ENCODE data around the gene XYLT2. TPM values are rescaled to one million over a fixed set of nuclear protein-coding genes. Genes with fewer than 3 reads are reported as not detected.

Gene XYLT2
- total RNA-seq, 1 donor from 2014 or later, result 41.0 TPM

DNA sequence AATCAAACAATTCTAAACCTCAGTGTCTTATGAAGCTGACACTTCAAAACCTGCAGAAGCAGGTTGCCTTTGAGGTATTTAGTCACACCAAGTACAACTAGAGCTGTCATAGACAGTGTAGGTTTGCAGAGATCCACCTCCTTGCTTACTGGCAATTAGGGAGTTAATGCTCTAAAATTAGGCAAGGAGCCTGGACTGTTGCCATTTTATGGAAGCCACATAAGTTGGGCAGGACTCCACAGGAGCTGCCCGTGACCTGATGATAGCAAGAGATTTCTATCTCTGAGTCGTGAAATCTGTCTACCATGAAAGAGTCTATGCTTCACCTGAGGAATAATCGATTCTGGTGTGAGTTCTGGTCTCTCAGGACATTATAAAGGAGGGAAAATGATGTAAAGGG lies 36.0 kb downstream of the XYLT2 start:
- Mint-ChIP-seq H3K9me3 (ENCODE audit: unreplicated experiment) (no peaks in the 10 kb centered on the region), H3K27ac (ENCODE audit: unreplicated experiment) (no peak overlapping the region), H3K27me3 (ENCODE audit: low read depth, unreplicated experiment) (no peaks in the 10 kb centered on the region), H3K4me3 (ENCODE audit: unreplicated experiment) (no peak overlapping the region), H3K4me1 (ENCODE audit: low read depth, unreplicated experiment) (peaks cover 4% of the 10 kb centered on the region), H3K36me3 (ENCODE audit: low read depth, unreplicated experiment) (peaks cover 13% of the 10 kb centered on the region)
- Histone ChIP-seq H4K20me1 (ENCODE audit: insufficient read depth, low read length) (peaks cover 74% of the 10 kb centered on the region), H3K4me1 (ENCODE audit: insufficient read depth, low read length) (peaks cover 5% of the 10 kb centered on the region), H3K9ac (ENCODE audit: low read length) (no peak overlapping the region), H3K4me2 (ENCODE audit: low read length) (no peak overlapping the region), H2AFZ (ENCODE audit: low read depth, low read length) (no peak overlapping the region), H3K27me3 (ENCODE audit: insufficient read depth, low read length) (no peaks in the 10 kb centered on the region), H3K79me2 (ENCODE audit: insufficient read depth, low read length) (peaks cover 10% of the 10 kb centered on the region), H3K36me3 (ENCODE audit: insufficient read depth, low read length) (peaks cover 66% of the 10 kb centered on the region), H3K27ac (ENCODE audit: low read depth, low read length) (no peak overlapping the region), H3K4me3 (ENCODE audit: insufficient read depth, low read depth, low read length) (no peak overlapping the region), H3K9me3 (ENCODE audit: insufficient read depth, low read depth, low read length) (no peaks in the 10 kb centered on the region)
- FAIRE-seq (no peak), DNase-seq (ENCODE audit: low read depth) (no peak)
- TF ChIP-seq, protein P1, sequence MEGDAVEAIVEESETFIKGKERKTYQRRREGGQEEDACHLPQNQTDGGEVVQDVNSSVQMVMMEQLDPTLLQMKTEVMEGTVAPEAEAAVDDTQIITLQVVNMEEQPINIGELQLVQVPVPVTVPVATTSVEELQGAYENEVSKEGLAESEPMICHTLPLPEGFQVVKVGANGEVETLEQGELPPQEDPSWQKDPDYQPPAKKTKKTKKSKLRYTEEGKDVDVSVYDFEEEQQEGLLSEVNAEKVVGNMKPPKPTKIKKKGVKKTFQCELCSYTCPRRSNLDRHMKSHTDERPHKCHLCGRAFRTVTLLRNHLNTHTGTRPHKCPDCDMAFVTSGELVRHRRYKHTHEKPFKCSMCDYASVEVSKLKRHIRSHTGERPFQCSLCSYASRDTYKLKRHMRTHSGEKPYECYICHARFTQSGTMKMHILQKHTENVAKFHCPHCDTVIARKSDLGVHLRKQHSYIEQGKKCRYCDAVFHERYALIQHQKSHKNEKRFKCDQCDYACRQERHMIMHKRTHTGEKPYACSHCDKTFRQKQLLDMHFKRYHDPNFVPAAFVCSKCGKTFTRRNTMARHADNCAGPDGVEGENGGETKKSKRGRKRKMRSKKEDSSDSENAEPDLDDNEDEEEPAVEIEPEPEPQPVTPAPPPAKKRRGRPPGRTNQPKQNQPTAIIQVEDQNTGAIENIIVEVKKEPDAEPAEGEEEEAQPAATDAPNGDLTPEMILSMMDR (IDR thresholded peaks at IDR 0.05; ENCODE audit: insufficient read depth, low read depth, low read length), result no peak
- no peak for TF ChIP-seq EZH2 (IDR thresholded peaks at IDR 0.05; ENCODE audit: insufficient read depth, low read length)

- TF ChIP-seq EZH2 (IDR thresholded peaks at IDR 0.05; ENCODE audit: insufficient read depth, low read length), result no peak
- TF ChIP-seq, protein P1 (IDR thresholded peaks at IDR 0.05; ENCODE audit: insufficient read depth, low read depth, low read length), result no peak
- H3K27me3 Mint-ChIP-seq (ENCODE audit: low read depth, unreplicated experiment), result no peaks in the 10 kb centered on the region
- H3K4me2 ChIP-seq (ENCODE audit: low read length), result no peak overlapping the region
- no peak for FAIRE-seq
- peaks cover 85% of the 10 kb centered on the region for H4K20me1 ChIP-seq (ENCODE audit: insufficient read depth, low read length)
- peaks cover 19% of the 10 kb centered on the region for H3K36me3 Mint-ChIP-seq (ENCODE audit: low read depth, unreplicated experiment)
- no peaks in the 10 kb centered on the region for H3K9me3 ChIP-seq (ENCODE audit: insufficient read depth, low read depth, low read length)
- no peaks in the 10 kb centered on the region for H3K27me3 ChIP-seq (ENCODE audit: insufficient read depth, low read length)
- DNase-seq (ENCODE audit: low read depth), result no peak
- peaks cover 19% of the 10 kb centered on the region for H3K79me2 ChIP-seq (ENCODE audit: insufficient read depth, low read length)
- no peak overlapping the region for H3K9ac ChIP-seq (ENCODE audit: low read length)
- H3K4me1 Mint-ChIP-seq (ENCODE audit: low read depth, unreplicated experiment), result peaks cover 4% of the 10 kb centered on the region
- peaks cover 5% of the 10 kb centered on the region for H3K4me1 ChIP-seq (ENCODE audit: insufficient read depth, low read length)
- H3K27ac ChIP-seq (ENCODE audit: low read depth, low read length), result no peak overlapping the region
- H3K9me3 Mint-ChIP-seq (ENCODE audit: unreplicated experiment), result no peaks in the 10 kb centered on the region
- no peak overlapping the region for H3K4me3 Mint-ChIP-seq (ENCODE audit: unreplicated experiment)
- H3K36me3 ChIP-seq (ENCODE audit: insufficient read depth, low read length), result peaks cover 76% of the 10 kb centered on the region
- H3K4me3 ChIP-seq (ENCODE audit: insufficient read depth, low read depth, low read length), result no peak overlapping the region
- no peak overlapping the region for H2AFZ ChIP-seq (ENCODE audit: low read depth, low read length)
- H3K27ac Mint-ChIP-seq (ENCODE audit: unreplicated experiment), result peak overlapping the region; percentile 14
Observed at GRCh38 chr17:50382931-50383330, 37.0 kb downstream of the XYLT2 start.

GRCh38 chr17:50386510-50386909 lies 40.6 kb downstream of the XYLT2 start:
- Histone ChIP-seq H3K4me1 (ENCODE audit: insufficient read depth, low read length) (peaks cover 2% of the 10 kb centered on the region), H3K9me3 (ENCODE audit: insufficient read depth, low read depth, low read length) (no peaks in the 10 kb centered on the region), H2AFZ (ENCODE audit: low read depth, low read length) (no peak overlapping the region), H3K79me2 (ENCODE audit: insufficient read depth, low read length) (peaks cover 51% of the 10 kb centered on the region), H3K4me2 (ENCODE audit: low read length) (no peak overlapping the region), H3K4me3 (ENCODE audit: insufficient read depth, low read depth, low read length) (no peak overlapping the region), H4K20me1 (ENCODE audit: insufficient read depth, low read length) (peaks cover 97% of the 10 kb centered on the region), H3K27ac (ENCODE audit: low read depth, low read length) (no peak overlapping the region), H3K9ac (ENCODE audit: low read length) (no peak overlapping the region), H3K27me3 (ENCODE audit: insufficient read depth, low read length) (no peaks in the 10 kb centered on the region), H3K36me3 (ENCODE audit: insufficient read depth, low read length) (peaks cover 89% of the 10 kb centered on the region)
- DNase-seq (ENCODE audit: low read depth) (no peak), FAIRE-seq (no peak)
- no peaks in the 10 kb centered on the region for H3K9me3 Mint-ChIP-seq (ENCODE audit: unreplicated experiment)
- H3K36me3 Mint-ChIP-seq (ENCODE audit: low read depth, unreplicated experiment), result peaks cover 29% of the 10 kb centered on the region
- no peak overlapping the region for H3K27ac Mint-ChIP-seq (ENCODE audit: unreplicated experiment)
- no peaks in the 10 kb centered on the region for H3K4me1 Mint-ChIP-seq (ENCODE audit: low read depth, unreplicated experiment)
- H3K27me3 Mint-ChIP-seq (ENCODE audit: low read depth, unreplicated experiment), result no peaks in the 10 kb centered on the region
- H3K4me3 Mint-ChIP-seq (ENCODE audit: unreplicated experiment), result no peak overlapping the region
- no peak for TF ChIP-seq EZH2 (IDR thresholded peaks at IDR 0.05; ENCODE audit: insufficient read depth, low read length)
- TF ChIP-seq, protein P1 (IDR thresholded peaks at IDR 0.05; ENCODE audit: insufficient read depth, low read depth, low read length), result no peak

Data from astrocyte (in vitro differentiated cells and primary cell).